Liver (tissue), 9 donors: Measurements from ENCODE around the gene RFLNA. TPM values are rescaled to one million over a fixed set of nuclear protein-coding genes. Genes with fewer than 3 reads are reported as not detected.

Experiments
- DNase-seq: peaks from one replicate; pipeline ENCODE4 v3.0.0-alpha.2; 2017; ENCODE audit warnings: low spot score
- H3K27ac ChIP-seq, 2 donors: one replicate each; pipeline ENCODE4 v1.7.0; 2013; ENCODE audit warnings: inconsistent platforms in 2 of 2, low read length in 2 of 2, control low read depth in 1 of 2, low read depth in 1 of 2, mild to moderate bottlenecking in 1 of 2
- H3K27me3 ChIP-seq, 4 donors: one replicate each; pipeline versions ENCODE4 v1.6.1 to v1.7.0; 2013; ENCODE audit warnings: low read length in 3 of 4, inconsistent platforms in 1 of 4, mild to moderate bottlenecking in 1 of 4, moderate library complexity in 1 of 4; ENCODE audit not compliant: control insufficient read depth in 4 of 4, insufficient read depth in 4 of 4
- H3K36me3 ChIP-seq, 4 donors: one replicate each; pipeline versions ENCODE4 v1.6.1 to v1.7.0; 2013; ENCODE audit warnings: low read length in 3 of 4, mild to moderate bottlenecking in 3 of 4, low read depth in 1 of 4, moderate library complexity in 1 of 4; ENCODE audit not compliant: control insufficient read depth in 4 of 4, insufficient read depth in 3 of 4
- H3K4me1 ChIP-seq, 4 donors: one replicate each; pipeline versions ENCODE4 v1.6.1 to v1.7.0; 2013; ENCODE audit warnings: low read length in 3 of 4, mild to moderate bottlenecking in 3 of 4, moderate library complexity in 1 of 4; ENCODE audit not compliant: control insufficient read depth in 4 of 4, insufficient read depth in 4 of 4
- H3K4me3 ChIP-seq, 3 donors: one replicate each; pipeline versions ENCODE4 v1.6.1 to v1.7.0; 2013; ENCODE audit warnings: low read length in 3 of 3, control low read depth in 1 of 3, low read depth in 1 of 3, mild to moderate bottlenecking in 1 of 3
- H3K9ac ChIP-seq, 2 donors: one replicate each; pipeline ENCODE4 v1.7.0; 2013; ENCODE audit warnings: low read length in 2 of 2, mild to moderate bottlenecking in 2 of 2, moderate library complexity in 2 of 2, control low read depth in 1 of 2, low read depth in 1 of 2
- H3K9me3 ChIP-seq, 4 donors: one replicate each; pipeline versions ENCODE4 v1.6.1 to v1.7.0; 2013; ENCODE audit warnings: low read length in 3 of 4; ENCODE audit not compliant: control insufficient read depth in 4 of 4
- EGR1 ChIP-seq, 2 donors: IDR thresholded peaks; 2 replicates each; pipeline ENCODE4 v1.6.1; 2016 to 2018; ENCODE audit warnings: antibody characterized with exemption in 2 of 2, low read depth in 2 of 2
- GABPA ChIP-seq, 2 donors: IDR thresholded peaks in 1 of 2; conservative IDR thresholded peaks in 1 of 2; 2 replicates each; pipeline ENCODE4 v1.6.1; 2016; ENCODE audit warnings: antibody characterized with exemption in 2 of 2, mild to moderate bottlenecking in 1 of 2, moderate library complexity in 1 of 2
- HNF4A ChIP-seq, 2 donors: conservative IDR thresholded peaks; 2 replicates each; pipeline ENCODE4 v1.6.1; 2016; ENCODE audit warnings: antibody characterized with exemption in 2 of 2, mild to moderate bottlenecking in 2 of 2
- HNF4G ChIP-seq: IDR thresholded peaks from 2 replicates; pipeline ENCODE4 v1.6.1; 2016; ENCODE audit warnings: antibody characterized with exemption
- JUND ChIP-seq, 2 donors: IDR thresholded peaks; 2 replicates each; pipeline ENCODE4 v1.6.1; 2016; ENCODE audit warnings: antibody characterized with exemption in 2 of 2
- NR2F2 ChIP-seq: IDR thresholded peaks from 2 replicates; pipeline ENCODE4 v1.6.1; 2016; ENCODE audit warnings: antibody characterized with exemption
- RAD21 ChIP-seq, 2 donors: IDR thresholded peaks; 2 replicates each; pipeline ENCODE4 v1.6.1; 2016; ENCODE audit warnings: antibody characterized with exemption in 2 of 2, mild to moderate bottlenecking in 2 of 2
- REST ChIP-seq: IDR thresholded peaks from 2 replicates; pipeline ENCODE4 v1.6.1; 2016; ENCODE audit warnings: antibody characterized with exemption, mild to moderate bottlenecking
- RXRA ChIP-seq, 2 donors: IDR thresholded peaks; 2 replicates each; pipeline ENCODE4 v1.6.1; 2017 to 2018; ENCODE audit warnings: antibody characterized with exemption in 2 of 2, mild to moderate bottlenecking in 1 of 2
- SP1 ChIP-seq: IDR thresholded peaks from 2 replicates; pipeline ENCODE4 v1.6.1; 2018; ENCODE audit warnings: antibody characterized with exemption, mild to moderate bottlenecking
- TAF1 ChIP-seq: conservative IDR thresholded peaks from 2 replicates; pipeline ENCODE4 v1.6.1; 2016; ENCODE audit warnings: antibody characterized with exemption, mild to moderate bottlenecking
- YY1 ChIP-seq: IDR thresholded peaks from 2 replicates; pipeline ENCODE4 v1.6.1; 2016; ENCODE audit warnings: antibody characterized with exemption, mild to moderate bottlenecking
- WGBS: extraction: QIAGEN DNeasy Blood & Tissue Kit; methylation state at CpG from one replicate; pipeline ENCODE4 v1.1.7; 2013; 5-methylcytosine and 5-hydroxymethylcytosine counted together
- polyA plus RNA-seq, 2 donors: library from polyadenylated mRNA; stranded (reverse) in 1 of 2; unstranded in 1 of 2; fragments of 200-250 nt in 1 of 2; fragments of >200 nt in 1 of 2; fragmentation: Nextera tagmentation in 1 of 2; extraction: Ambion mirVana in 1 of 2; gene quantifications; one replicate each; pipeline versions ENCODE4 v1.2.1 to v1.2.3, GENCODE V29; 2013 to 2015
- total RNA-seq, 2 donors: library from RNA; depleted of rRNA; stranded (reverse); fragments of >200 nt; gene quantifications; one replicate each; pipeline ENCODE4 v1.2.3, GENCODE V29; 2014
- TF ChIP-seq, protein P1 (sequence below): IDR thresholded peaks from 2 replicates; pipeline ENCODE4 v1.6.1; 2016; ENCODE audit warnings: antibody characterized with exemption
- TF ChIP-seq, protein P2 (sequence below): fragments of 150-350 bp; IDR thresholded peaks from 2 replicates; pipeline ENCODE4 v1.5.1; 2017; ENCODE audit warnings: improper control_type of control experiment, low read depth, low read length; ENCODE audit not compliant: missing input control
- TF ChIP-seq, protein P3 (sequence below): IDR thresholded peaks from 2 replicates; pipeline ENCODE4 v1.6.1; 2016; ENCODE audit warnings: antibody characterized with exemption
- TF ChIP-seq, protein P4 (sequence below): IDR thresholded peaks from 2 replicates; pipeline ENCODE4 v1.6.1; 2016; ENCODE audit warnings: antibody characterized with exemption
- donor health status: healthy.
- donor health status: healthy.
- donor health status: healthy.
- donor health status: healthy.
- donor health status: healthy.

Gene RFLNA
- total and polyA plus RNA-seq, 4 donors, result 0.05 TPM; not detected in 2

DNA sequence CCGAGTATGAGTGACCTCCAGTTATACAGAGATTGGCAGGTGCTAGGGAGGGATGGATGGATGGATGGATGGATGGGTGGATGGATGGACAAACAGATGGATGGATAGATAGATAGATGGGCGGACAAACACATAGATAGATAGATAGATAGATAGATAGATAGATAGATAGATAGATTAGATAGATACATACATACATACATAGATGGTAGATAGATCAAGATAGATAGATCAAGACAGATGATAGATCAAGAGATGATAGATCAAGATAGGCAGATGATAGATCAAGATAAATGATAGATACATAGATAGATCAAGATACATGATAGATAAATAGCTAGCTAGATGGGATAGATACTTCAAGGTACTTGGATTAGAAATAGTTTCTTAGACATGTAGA is 18.6 kb upstream of the RFLNA start:
- Histone ChIP-seq H3K9me3 (peaks cover 0 to 3% (median 0%) of the 10 kb centered on the region in 4 donors), H3K4me3 (no peak overlapping the region), H3K27me3 (peaks cover 0 to 6% (median 2%) of the 10 kb centered on the region in 4 donors), H3K36me3 (no peaks in the 10 kb centered on the region), H3K4me1 (no peaks in the 10 kb centered on the region), H3K9ac (no peak overlapping the region), H3K27ac (no peak overlapping the region)
- TF ChIP-seq TAF1 (no peak), HNF4A (conservative IDR thresholded peaks at IDR 0.05) (no peak), NR2F2 (no peak), GABPA (IDR thresholded peaks at IDR 0.05 in 1 of 2, conservative IDR thresholded peaks at IDR 0.05 in 1 of 2) (no peak), EGR1 (IDR thresholded peaks at IDR 0.05; ENCODE audit: low read depth in 2 of 2) (no peak), REST (no peak), SP1 (no peak), RAD21 (IDR thresholded peaks at IDR 0.05) (no peak), YY1 (no peak), JUND (IDR thresholded peaks at IDR 0.05) (no peak), RXRA (IDR thresholded peaks at IDR 0.05) (no peak), HNF4G (no peak)
- TF ChIP-seq, protein P1, sequence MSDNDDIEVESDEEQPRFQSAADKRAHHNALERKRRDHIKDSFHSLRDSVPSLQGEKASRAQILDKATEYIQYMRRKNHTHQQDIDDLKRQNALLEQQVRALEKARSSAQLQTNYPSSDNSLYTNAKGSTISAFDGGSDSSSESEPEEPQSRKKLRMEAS, result no peak
- TF ChIP-seq, protein P2, sequence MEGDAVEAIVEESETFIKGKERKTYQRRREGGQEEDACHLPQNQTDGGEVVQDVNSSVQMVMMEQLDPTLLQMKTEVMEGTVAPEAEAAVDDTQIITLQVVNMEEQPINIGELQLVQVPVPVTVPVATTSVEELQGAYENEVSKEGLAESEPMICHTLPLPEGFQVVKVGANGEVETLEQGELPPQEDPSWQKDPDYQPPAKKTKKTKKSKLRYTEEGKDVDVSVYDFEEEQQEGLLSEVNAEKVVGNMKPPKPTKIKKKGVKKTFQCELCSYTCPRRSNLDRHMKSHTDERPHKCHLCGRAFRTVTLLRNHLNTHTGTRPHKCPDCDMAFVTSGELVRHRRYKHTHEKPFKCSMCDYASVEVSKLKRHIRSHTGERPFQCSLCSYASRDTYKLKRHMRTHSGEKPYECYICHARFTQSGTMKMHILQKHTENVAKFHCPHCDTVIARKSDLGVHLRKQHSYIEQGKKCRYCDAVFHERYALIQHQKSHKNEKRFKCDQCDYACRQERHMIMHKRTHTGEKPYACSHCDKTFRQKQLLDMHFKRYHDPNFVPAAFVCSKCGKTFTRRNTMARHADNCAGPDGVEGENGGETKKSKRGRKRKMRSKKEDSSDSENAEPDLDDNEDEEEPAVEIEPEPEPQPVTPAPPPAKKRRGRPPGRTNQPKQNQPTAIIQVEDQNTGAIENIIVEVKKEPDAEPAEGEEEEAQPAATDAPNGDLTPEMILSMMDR, result no peak
- TF ChIP-seq, protein P3, sequence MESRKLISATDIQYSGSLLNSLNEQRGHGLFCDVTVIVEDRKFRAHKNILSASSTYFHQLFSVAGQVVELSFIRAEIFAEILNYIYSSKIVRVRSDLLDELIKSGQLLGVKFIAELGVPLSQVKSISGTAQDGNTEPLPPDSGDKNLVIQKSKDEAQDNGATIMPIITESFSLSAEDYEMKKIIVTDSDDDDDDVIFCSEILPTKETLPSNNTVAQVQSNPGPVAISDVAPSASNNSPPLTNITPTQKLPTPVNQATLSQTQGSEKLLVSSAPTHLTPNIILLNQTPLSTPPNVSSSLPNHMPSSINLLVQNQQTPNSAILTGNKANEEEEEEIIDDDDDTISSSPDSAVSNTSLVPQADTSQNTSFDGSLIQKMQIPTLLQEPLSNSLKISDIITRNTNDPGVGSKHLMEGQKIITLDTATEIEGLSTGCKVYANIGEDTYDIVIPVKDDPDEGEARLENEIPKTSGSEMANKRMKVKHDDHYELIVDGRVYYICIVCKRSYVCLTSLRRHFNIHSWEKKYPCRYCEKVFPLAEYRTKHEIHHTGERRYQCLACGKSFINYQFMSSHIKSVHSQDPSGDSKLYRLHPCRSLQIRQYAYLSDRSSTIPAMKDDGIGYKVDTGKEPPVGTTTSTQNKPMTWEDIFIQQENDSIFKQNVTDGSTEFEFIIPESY, result no peak
- TF ChIP-seq, protein P4, sequence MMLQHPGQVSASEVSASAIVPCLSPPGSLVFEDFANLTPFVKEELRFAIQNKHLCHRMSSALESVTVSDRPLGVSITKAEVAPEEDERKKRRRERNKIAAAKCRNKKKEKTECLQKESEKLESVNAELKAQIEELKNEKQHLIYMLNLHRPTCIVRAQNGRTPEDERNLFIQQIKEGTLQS, result no peak
- 91% methylated on average over 2 of the region's 2 CpGs for WGBS
- no peak for DNase-seq
